GM12873 (cell line): ENCODE data around the gene SPATS2.

Experiments
- TF ChIP-seq, protein P1 (sequence below): IDR thresholded peaks from 2 replicates; pipeline ENCODE4 v1.5.1; 2012; ENCODE audit warnings: low read depth, mild to moderate bottlenecking, moderate library complexity, low read length, control low read depth; ENCODE audit not compliant: insufficient read depth; ENCODE audit errors: missing control alignments

Gene SPATS2

GRCh38 chr12:49377386-49377785 is 10.1 kb downstream of the SPATS2 start:
- TF ChIP-seq, protein P1, sequence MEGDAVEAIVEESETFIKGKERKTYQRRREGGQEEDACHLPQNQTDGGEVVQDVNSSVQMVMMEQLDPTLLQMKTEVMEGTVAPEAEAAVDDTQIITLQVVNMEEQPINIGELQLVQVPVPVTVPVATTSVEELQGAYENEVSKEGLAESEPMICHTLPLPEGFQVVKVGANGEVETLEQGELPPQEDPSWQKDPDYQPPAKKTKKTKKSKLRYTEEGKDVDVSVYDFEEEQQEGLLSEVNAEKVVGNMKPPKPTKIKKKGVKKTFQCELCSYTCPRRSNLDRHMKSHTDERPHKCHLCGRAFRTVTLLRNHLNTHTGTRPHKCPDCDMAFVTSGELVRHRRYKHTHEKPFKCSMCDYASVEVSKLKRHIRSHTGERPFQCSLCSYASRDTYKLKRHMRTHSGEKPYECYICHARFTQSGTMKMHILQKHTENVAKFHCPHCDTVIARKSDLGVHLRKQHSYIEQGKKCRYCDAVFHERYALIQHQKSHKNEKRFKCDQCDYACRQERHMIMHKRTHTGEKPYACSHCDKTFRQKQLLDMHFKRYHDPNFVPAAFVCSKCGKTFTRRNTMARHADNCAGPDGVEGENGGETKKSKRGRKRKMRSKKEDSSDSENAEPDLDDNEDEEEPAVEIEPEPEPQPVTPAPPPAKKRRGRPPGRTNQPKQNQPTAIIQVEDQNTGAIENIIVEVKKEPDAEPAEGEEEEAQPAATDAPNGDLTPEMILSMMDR, result no peak

DNA sequence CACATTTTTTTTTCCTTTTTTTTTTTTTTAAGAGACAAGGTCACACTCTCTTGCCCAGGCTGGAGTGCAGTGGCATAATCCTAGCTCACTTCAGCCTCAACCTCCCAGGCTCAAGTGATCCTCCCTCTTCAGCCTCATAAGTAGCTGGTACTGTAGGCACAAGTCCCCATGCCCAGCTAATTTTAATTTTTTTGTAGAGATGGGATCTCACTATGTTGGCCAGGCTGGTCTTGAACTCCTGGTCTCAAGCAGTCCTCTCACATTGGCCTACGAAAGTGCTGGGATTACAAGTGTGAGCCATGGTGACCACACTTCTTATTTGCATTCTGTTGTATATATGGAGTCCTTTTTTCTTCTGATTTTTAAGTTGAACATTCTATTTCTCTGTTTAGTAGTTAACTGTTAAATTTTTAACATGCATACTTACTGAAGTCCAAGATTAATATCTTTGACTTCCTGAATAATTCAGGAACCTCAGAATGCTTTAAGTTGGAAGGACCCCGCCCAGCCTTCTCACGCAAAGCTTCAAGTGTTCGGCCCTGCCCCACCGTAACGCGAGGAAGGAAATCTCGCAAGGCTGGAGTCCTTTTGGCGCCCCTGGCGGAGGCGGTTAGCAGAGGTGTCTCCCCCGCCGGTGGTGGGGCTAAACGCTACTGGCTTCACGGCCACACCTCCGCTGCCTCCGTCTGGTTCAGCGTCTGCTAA is 21.6 kb downstream of the SPATS2 start:
- TF ChIP-seq, protein P1, result peak; percentile 56

- TF ChIP-seq, protein P1, result no peak
Measured at GRCh38 chr12:49389387-49389703, 22.1 kb downstream of the SPATS2 start.

GRCh38 chr12:49397000-49397399 is 29.7 kb downstream of the SPATS2 start:
- TF ChIP-seq, protein P1, result no peak

- TF ChIP-seq, protein P1, result no peak
Measured at GRCh38 chr12:49400304-49400703, 33.0 kb downstream of the SPATS2 start.

- TF ChIP-seq, protein P1, result no peak
Measured at GRCh38 chr12:49403971-49404450, 36.7 kb downstream of the SPATS2 start.

GRCh38 chr12:49404956-49405355 is 37.7 kb downstream of the SPATS2 start:
- TF ChIP-seq, protein P1, result no peak
